Measurements from ENCODE around the gene MOB3A.

DNA sequence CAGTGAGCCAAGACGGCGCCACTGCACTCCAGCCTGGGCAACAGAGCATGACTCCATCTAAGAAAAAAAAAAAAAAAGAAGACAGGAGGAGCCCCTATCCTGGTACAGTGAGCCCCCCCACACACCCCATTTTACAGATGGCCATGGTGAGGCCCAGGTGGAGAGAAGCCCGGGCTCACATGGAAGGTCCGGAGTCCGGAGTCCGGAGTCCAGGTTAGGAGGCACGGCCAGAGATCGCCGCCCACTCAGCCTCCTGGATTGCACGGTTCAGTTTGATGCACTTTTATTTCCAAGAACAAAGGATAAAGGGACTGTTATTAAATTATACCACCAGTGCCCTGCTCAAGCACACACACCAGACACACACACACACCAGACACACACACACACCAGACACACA lies 69.4 kb downstream of the MOB3A start:
- TF ChIP-seq TEAD4 (IDR thresholded peaks at IDR 0.05; ENCODE audit: borderline replicate concordance, insufficient read depth) = no peak
- no peak for TF ChIP-seq EZH2phosphoT487 (IDR thresholded peaks at IDR 0.05; ENCODE audit: borderline replicate concordance, low read depth)
- no peak for TF ChIP-seq POLR2AphosphoS5 (IDR thresholded peaks at IDR 0.05; ENCODE audit: low read depth, low read length)
- TF ChIP-seq, protein P1, sequence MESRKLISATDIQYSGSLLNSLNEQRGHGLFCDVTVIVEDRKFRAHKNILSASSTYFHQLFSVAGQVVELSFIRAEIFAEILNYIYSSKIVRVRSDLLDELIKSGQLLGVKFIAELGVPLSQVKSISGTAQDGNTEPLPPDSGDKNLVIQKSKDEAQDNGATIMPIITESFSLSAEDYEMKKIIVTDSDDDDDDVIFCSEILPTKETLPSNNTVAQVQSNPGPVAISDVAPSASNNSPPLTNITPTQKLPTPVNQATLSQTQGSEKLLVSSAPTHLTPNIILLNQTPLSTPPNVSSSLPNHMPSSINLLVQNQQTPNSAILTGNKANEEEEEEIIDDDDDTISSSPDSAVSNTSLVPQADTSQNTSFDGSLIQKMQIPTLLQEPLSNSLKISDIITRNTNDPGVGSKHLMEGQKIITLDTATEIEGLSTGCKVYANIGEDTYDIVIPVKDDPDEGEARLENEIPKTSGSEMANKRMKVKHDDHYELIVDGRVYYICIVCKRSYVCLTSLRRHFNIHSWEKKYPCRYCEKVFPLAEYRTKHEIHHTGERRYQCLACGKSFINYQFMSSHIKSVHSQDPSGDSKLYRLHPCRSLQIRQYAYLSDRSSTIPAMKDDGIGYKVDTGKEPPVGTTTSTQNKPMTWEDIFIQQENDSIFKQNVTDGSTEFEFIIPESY (IDR thresholded peaks at IDR 0.05; ENCODE audit: borderline replicate concordance, low read depth) = no peak
- TF ChIP-seq, protein P2, sequence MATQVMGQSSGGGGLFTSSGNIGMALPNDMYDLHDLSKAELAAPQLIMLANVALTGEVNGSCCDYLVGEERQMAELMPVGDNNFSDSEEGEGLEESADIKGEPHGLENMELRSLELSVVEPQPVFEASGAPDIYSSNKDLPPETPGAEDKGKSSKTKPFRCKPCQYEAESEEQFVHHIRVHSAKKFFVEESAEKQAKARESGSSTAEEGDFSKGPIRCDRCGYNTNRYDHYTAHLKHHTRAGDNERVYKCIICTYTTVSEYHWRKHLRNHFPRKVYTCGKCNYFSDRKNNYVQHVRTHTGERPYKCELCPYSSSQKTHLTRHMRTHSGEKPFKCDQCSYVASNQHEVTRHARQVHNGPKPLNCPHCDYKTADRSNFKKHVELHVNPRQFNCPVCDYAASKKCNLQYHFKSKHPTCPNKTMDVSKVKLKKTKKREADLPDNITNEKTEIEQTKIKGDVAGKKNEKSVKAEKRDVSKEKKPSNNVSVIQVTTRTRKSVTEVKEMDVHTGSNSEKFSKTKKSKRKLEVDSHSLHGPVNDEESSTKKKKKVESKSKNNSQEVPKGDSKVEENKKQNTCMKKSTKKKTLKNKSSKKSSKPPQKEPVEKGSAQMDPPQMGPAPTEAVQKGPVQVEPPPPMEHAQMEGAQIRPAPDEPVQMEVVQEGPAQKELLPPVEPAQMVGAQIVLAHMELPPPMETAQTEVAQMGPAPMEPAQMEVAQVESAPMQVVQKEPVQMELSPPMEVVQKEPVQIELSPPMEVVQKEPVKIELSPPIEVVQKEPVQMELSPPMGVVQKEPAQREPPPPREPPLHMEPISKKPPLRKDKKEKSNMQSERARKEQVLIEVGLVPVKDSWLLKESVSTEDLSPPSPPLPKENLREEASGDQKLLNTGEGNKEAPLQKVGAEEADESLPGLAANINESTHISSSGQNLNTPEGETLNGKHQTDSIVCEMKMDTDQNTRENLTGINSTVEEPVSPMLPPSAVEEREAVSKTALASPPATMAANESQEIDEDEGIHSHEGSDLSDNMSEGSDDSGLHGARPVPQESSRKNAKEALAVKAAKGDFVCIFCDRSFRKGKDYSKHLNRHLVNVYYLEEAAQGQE (IDR thresholded peaks at IDR 0.05; ENCODE audit: low read depth, low read length) = no peak
- TF ChIP-seq CHD2 (IDR thresholded peaks at IDR 0.05; ENCODE audit: low read length, partially characterized antibody) = no peak
- TF ChIP-seq, protein P3, sequence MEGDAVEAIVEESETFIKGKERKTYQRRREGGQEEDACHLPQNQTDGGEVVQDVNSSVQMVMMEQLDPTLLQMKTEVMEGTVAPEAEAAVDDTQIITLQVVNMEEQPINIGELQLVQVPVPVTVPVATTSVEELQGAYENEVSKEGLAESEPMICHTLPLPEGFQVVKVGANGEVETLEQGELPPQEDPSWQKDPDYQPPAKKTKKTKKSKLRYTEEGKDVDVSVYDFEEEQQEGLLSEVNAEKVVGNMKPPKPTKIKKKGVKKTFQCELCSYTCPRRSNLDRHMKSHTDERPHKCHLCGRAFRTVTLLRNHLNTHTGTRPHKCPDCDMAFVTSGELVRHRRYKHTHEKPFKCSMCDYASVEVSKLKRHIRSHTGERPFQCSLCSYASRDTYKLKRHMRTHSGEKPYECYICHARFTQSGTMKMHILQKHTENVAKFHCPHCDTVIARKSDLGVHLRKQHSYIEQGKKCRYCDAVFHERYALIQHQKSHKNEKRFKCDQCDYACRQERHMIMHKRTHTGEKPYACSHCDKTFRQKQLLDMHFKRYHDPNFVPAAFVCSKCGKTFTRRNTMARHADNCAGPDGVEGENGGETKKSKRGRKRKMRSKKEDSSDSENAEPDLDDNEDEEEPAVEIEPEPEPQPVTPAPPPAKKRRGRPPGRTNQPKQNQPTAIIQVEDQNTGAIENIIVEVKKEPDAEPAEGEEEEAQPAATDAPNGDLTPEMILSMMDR (IDR thresholded peaks at IDR 0.05) = no peak
- TF ChIP-seq, protein P4, sequence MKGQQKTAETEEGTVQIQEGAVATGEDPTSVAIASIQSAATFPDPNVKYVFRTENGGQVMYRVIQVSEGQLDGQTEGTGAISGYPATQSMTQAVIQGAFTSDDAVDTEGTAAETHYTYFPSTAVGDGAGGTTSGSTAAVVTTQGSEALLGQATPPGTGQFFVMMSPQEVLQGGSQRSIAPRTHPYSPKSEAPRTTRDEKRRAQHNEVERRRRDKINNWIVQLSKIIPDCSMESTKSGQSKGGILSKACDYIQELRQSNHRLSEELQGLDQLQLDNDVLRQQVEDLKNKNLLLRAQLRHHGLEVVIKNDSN (IDR thresholded peaks at IDR 0.05; ENCODE audit: borderline replicate concordance, low read depth) = no peak
